ENCODE measurements around the gene IMPA2. TPM values are rescaled to one million over a fixed set of nuclear protein-coding genes. Genes with fewer than 3 reads are reported as not detected.

Gene IMPA2
- total and polyA plus RNA-seq, 7 donors, result 61.4 to 342 (median 196) TPM

DNA sequence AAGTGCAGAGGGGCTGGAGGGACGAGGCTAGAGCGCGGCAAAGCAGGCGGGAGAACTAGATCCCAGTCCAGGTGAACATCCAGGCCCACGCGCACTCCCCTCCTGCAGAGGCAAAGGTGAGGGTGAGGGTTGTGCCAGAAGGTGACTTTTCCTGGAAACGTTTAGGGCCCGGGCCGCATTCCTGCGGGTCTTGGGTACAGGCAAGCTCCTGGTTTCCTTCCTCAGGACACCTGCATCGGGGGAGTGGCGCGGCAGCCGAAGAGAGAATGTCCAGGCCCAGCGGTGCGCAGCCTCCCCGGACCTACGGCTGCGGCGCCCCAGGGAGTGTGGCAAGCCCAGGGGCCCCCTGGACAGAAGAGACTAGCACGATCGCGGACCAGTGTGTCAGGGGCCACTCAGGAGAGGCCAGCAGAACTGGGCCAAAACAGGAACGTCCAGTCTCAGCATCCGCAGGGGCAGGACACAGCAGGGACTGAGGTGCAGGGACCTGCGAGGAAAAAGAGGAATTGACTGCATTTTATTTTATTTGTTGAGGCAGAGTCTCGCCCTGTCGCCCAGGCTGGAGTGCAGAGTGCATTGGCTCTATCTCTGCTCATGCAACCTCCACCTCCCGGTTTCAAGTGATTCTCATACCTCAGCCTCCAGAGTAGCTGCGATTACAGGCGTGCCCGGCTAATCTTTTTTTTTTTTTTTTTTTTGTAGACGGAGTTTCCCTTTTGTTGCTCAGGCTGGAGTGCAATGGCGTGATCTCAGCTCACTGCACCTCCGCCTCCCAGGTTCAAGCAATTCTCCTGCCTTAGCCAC, 8.7 kb upstream of the IMPA2 start:
- DNase-seq (no peak), ATAC-seq (no peak)
- no peaks in the 10 kb centered on the region for H3K36me3 ChIP-seq (ENCODE audit: insufficient read depth in 1 of 2, low read depth in 1 of 2)
- H3K27ac ChIP-seq, result no peak overlapping the region
- H3K4me3 ChIP-seq, result no peak overlapping the region
- no peaks in the 10 kb centered on the region for H3K9me3 ChIP-seq
- H3K4me1 ChIP-seq, result no peaks in the 10 kb centered on the region
- intact Hi-C loops (cut with DNase I), result no loop called here
- WGBS, 3 donors, result 81 to 91% (median 89%) methylated on average over 35 of the region's 35 CpGs
- no peaks in the 10 kb centered on the region for H3K27me3 ChIP-seq (ENCODE audit: insufficient read depth in 3 of 3, low read length in 2 of 3)
- TF ChIP-seq, protein P1, sequence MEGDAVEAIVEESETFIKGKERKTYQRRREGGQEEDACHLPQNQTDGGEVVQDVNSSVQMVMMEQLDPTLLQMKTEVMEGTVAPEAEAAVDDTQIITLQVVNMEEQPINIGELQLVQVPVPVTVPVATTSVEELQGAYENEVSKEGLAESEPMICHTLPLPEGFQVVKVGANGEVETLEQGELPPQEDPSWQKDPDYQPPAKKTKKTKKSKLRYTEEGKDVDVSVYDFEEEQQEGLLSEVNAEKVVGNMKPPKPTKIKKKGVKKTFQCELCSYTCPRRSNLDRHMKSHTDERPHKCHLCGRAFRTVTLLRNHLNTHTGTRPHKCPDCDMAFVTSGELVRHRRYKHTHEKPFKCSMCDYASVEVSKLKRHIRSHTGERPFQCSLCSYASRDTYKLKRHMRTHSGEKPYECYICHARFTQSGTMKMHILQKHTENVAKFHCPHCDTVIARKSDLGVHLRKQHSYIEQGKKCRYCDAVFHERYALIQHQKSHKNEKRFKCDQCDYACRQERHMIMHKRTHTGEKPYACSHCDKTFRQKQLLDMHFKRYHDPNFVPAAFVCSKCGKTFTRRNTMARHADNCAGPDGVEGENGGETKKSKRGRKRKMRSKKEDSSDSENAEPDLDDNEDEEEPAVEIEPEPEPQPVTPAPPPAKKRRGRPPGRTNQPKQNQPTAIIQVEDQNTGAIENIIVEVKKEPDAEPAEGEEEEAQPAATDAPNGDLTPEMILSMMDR (IDR thresholded peaks at IDR 0.05), result no peak

DNA sequence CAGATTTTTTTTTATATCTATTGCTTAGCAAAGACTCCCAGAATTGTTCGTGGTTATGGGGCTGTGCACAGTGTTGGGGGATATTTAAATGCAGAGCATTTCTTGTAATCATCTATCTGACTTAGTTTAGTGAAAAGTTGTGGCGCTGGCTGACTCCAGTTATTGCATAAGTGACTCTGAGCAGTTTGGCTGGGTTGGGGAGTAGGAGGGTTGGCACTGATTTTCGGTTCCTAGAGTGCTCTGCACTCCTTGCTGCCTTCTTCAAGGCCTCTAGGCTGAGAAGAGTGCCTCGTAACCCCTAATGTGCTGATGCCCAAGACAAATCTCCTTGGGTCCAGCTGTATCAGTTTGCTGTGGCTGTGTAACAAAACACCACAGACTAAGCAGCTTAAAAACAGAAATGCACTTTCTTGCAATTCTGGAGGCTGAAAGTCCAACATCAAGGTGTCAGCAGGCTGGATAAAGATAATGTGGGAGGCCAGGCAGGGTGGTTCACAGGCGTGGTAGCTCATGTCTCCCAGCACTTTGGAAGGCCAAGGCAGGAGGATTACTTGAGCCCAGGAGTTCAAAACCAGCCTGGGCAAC, 6.5 kb upstream of the IMPA2 start:
- no peak for ATAC-seq
- H3K36me3 ChIP-seq (ENCODE audit: insufficient read depth in 1 of 2, low read depth in 1 of 2), result no peaks in the 10 kb centered on the region

DNA sequence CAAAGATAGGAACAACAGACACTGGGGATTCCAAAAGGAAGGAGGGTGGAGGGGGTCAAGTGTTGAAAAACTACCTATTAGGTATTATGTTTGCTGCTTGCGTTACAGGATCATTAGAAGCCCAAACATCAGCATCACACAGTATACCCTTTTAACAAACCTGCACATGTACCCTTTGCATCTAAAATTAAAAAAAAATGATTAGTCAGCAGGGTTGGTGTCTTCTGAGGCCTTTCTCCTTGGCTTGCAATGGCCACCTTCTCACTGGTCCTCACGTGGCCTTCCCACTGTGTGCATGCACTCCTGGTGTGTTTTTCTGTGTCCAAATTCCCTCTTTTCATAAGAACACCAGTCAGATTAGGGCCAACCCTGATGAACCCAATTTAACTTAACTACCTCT, 5.6 kb upstream of the IMPA2 start:
- H3K9me3 ChIP-seq, result no peaks in the 10 kb centered on the region
- 85 to 98% (median 85%) methylated on average over 2 of the region's 2 CpGs for WGBS, 3 donors
- intact Hi-C loops (cut with DNase I), result no loop called here
- TF ChIP-seq, protein P1 (IDR thresholded peaks at IDR 0.05), result no peak
- ATAC-seq (no peak), DNase-seq (no peak)
- no peak overlapping the region for H3K4me3 ChIP-seq
- H3K36me3 ChIP-seq (ENCODE audit: insufficient read depth in 1 of 2, low read depth in 1 of 2), result no peaks in the 10 kb centered on the region
- H3K27me3 ChIP-seq (ENCODE audit: insufficient read depth in 3 of 3, low read length in 2 of 3), result no peaks in the 10 kb centered on the region
- H3K27ac ChIP-seq, result no peak overlapping the region
- peaks cover 4% of the 10 kb centered on the region for H3K4me1 ChIP-seq

More for the DNA sequence above, 6.5 kb upstream of the IMPA2 start:
- TF ChIP-seq, protein P1 (IDR thresholded peaks at IDR 0.05), result no peak
- WGBS, 3 donors, result 80 to 89% (median 83%) methylated on average over 5 of the region's 5 CpGs
- Histone ChIP-seq H3K4me3 (no peak overlapping the region), H3K27me3 (ENCODE audit: insufficient read depth in 3 of 3, low read length in 2 of 3) (no peaks in the 10 kb centered on the region), H3K9me3 (no peaks in the 10 kb centered on the region), H3K27ac (no peak overlapping the region), H3K4me1 (peaks cover 2% of the 10 kb centered on the region)
- intact Hi-C loops (cut with DNase I), result no loop called here
- DNase-seq, result no peak

DNA sequence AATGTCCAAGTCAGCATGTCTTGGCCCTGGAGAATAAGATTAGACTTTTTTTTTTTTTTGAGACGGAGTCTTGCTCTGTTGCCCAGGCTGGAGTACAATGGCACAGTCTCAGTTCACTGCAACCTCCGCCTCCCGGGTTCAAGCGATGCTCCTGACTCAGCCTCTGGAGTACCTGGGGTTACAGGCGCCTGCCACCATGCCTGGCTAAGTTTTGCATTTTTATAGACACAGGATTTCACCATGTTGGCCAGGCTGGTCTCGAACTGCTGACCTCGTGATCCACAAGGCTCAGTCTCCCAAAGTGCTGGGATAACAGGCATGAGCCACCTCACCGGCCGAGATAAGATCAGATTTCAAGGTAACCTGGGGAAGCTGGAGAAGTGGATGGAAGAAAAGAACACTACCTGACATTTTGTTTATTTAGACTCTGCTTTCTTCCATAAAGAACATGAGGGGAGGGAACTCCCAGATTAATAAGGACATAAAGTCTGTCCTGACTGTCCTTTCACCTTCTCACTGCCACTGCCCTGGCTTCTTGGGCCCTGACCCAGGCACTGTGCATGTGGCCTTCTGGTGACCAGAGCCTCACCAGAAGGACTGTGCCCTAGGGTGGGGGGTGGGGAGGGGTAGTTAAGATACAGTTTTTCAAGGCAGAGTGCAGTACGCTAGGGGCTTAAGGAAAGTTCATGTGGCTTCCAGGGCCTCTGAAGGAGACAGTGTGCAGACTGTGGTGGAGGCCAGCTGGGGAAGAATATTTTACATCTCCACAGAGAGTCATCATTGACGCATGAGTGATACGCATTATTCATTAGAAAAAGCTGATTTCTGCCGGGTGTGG, 4.8 kb upstream of the IMPA2 start:
- intact Hi-C loops (cut with DNase I), result no loop called here
- no peak overlapping the region for H3K4me3 ChIP-seq
- no peak overlapping the region for H3K27ac ChIP-seq
- H3K9me3 ChIP-seq, result no peaks in the 10 kb centered on the region
- DNase-seq (no peak), ATAC-seq (no peak)
- 85 to 91% (median 87%) methylated on average over 13 of the region's 13 CpGs for WGBS, 3 donors
- H3K4me1 ChIP-seq, result peaks cover 4% of the 10 kb centered on the region
- no peaks in the 10 kb centered on the region for H3K27me3 ChIP-seq (ENCODE audit: insufficient read depth in 3 of 3, low read length in 2 of 3)
- H3K36me3 ChIP-seq (ENCODE audit: insufficient read depth in 1 of 2, low read depth in 1 of 2), result no peaks in the 10 kb centered on the region
- TF ChIP-seq, protein P1 (IDR thresholded peaks at IDR 0.05), result no peak
